NCI-H187 (cell line): ENCODE data around the gene CARS2.
A peak's percentile ranks its signal among the peaks of the same experiment; 100 is the strongest.

Source experiments
- DNase-seq, 2 experiments: peaks; one replicate each; lab custom pipeline; 2025; lab: John Stamatoyannopoulos, UW

Gene CARS2

GRCh38 chr13:110652231-110652730 lies 53.6 kb downstream of the CARS2 start:
- DNase-seq = no peak

GRCh38 chr13:110651726-110652230 lies 54.1 kb downstream of the CARS2 start:
- no peak for DNase-seq

- DNase-seq = no peak
These were observed 54.6 kb downstream of the CARS2 start for GRCh38 chr13:110651271-110651670.

- DNase-seq = no peak
These were observed 55.5 kb downstream of the CARS2 start for GRCh38 chr13:110650436-110650835.

- DNase-seq = no peak
These were observed 56.4 kb downstream of the CARS2 start for GRCh38 chr13:110649551-110649950.

- DNase-seq = no peak
These were observed 57.0 kb downstream of the CARS2 start for GRCh38 chr13:110648848-110649421.

- no peak for DNase-seq
These were observed 57.6 kb downstream of the CARS2 start for GRCh38 chr13:110648146-110648819.

GRCh38 chr13:110647365-110647737 lies 58.6 kb downstream of the CARS2 start:
- DNase-seq = no peak

- DNase-seq = no peak
These were observed 59.2 kb downstream of the CARS2 start for GRCh38 chr13:110646442-110647364.

- DNase-seq = no peak
These were observed 60.2 kb downstream of the CARS2 start for GRCh38 chr13:110645750-110646149.

GRCh38 chr13:110644892-110645521 lies 60.9 kb downstream of the CARS2 start:
- peak; percentile 42 to 84 for DNase-seq

GRCh38 chr13:110643768-110644421 lies 62.0 kb downstream of the CARS2 start:
- no peak for DNase-seq

- no peak for DNase-seq
These were observed 62.6 kb downstream of the CARS2 start for GRCh38 chr13:110643324-110643723.

GRCh38 chr13:110642291-110642981 lies 63.5 kb downstream of the CARS2 start:
- DNase-seq = no peak

GRCh38 chr13:110641055-110642015 lies 64.6 kb downstream of the CARS2 start:
- DNase-seq = no peak

- DNase-seq = no peak
These were observed 65.3 kb downstream of the CARS2 start for GRCh38 chr13:110640591-110641029.

- DNase-seq = no peak
These were observed 66.0 kb downstream of the CARS2 start for GRCh38 chr13:110639935-110640334.

- no peak for DNase-seq
These were observed 66.8 kb downstream of the CARS2 start for GRCh38 chr13:110638814-110639806.
